SU-DHL-6 (cell line): ENCODE results near the gene EIF2S3B.

Source experiments
- EZH2phosphoT487 ChIP-seq: fragments of 200-600 bp; sonication (generic), shearing (Covaris generic); conservative IDR thresholded peaks from 2 replicates; pipeline ENCODE4 v1.6.1; 2018; ENCODE audit warnings: mild to moderate bottlenecking, antibody characterized with exemption, low read length, moderate library complexity, mixed read lengths
- TF ChIP-seq, protein P1 (sequence below): fragments of 200-600 bp; sonication (generic); IDR thresholded peaks from one replicate; pipeline ENCODE4 v1.5.1; 2017; ENCODE audit warnings: antibody characterized with exemption, mild to moderate bottlenecking, low read length, moderate library complexity; ENCODE audit not compliant: insufficient read depth, poor library complexity, severe bottlenecking

GRCh38 chr12:10469701-10470100, 36.0 kb upstream of the EIF2S3B start:
- TF ChIP-seq, protein P1, sequence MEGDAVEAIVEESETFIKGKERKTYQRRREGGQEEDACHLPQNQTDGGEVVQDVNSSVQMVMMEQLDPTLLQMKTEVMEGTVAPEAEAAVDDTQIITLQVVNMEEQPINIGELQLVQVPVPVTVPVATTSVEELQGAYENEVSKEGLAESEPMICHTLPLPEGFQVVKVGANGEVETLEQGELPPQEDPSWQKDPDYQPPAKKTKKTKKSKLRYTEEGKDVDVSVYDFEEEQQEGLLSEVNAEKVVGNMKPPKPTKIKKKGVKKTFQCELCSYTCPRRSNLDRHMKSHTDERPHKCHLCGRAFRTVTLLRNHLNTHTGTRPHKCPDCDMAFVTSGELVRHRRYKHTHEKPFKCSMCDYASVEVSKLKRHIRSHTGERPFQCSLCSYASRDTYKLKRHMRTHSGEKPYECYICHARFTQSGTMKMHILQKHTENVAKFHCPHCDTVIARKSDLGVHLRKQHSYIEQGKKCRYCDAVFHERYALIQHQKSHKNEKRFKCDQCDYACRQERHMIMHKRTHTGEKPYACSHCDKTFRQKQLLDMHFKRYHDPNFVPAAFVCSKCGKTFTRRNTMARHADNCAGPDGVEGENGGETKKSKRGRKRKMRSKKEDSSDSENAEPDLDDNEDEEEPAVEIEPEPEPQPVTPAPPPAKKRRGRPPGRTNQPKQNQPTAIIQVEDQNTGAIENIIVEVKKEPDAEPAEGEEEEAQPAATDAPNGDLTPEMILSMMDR: no peak
- TF ChIP-seq EZH2phosphoT487: no peak
